Measurements from ENCODE around the gene ANTXR1. TPM values are rescaled to one million over a fixed set of nuclear protein-coding genes. Genes with fewer than 3 reads are reported as not detected.

The ANTXR1 gene
- total RNA-seq, 1 experiment from 2014 or later, result 48.3 TPM

GRCh38 chr2:69043736-69044400 is 30.9 kb downstream of the ANTXR1 start:
- Histone ChIP-seq H3K9me2 (ENCODE audit: insufficient read depth) (no peaks in the 10 kb centered on the region), H3K79me2 (ENCODE audit: low read depth) (no peaks in the 10 kb centered on the region), H3K4me1 (replicated peaks; ENCODE audit: insufficient read depth) (peaks cover 15% of the 10 kb centered on the region), H3K9me3 (ENCODE audit: insufficient read depth, low read depth) (no peaks in the 10 kb centered on the region), H2AFZ (no peak overlapping the region), H3K27ac (no peak overlapping the region), H4K20me1 (ENCODE audit: insufficient read depth) (no peaks in the 10 kb centered on the region), H3K36me3 (ENCODE audit: low read depth) (no peaks in the 10 kb centered on the region), H3F3A (ENCODE audit: insufficient read depth, low read depth) (no peaks in the 10 kb centered on the region; the same call in 1 of the 2 replicates), H3K4me2 (no peak overlapping the region), H3K4me3 (no peak overlapping the region), H3K27me3 (ENCODE audit: insufficient read depth, low read depth) (no peaks in the 10 kb centered on the region)
- ChIA-PET POLR2A (ENCODE audit: unreplicated experiment) (interaction anchor here (0.5 to 0.7 kb wide), 2 partner anchors 21 to 123 kb away, joined by 4 to 5 read pairs; no protein-coding TSS in a partner anchor), CTCF (no interaction called here)
- intact Hi-C loops (cut with micrococcal nuclease; ENCODE audit: unreplicated experiment), result no loop called here
- DNase-seq, result peak in 1 of 2 experiments; percentile 59
- BruUV-seq (replicated peaks), result no TSS peak
- TF ChIP-seq, protein P1, sequence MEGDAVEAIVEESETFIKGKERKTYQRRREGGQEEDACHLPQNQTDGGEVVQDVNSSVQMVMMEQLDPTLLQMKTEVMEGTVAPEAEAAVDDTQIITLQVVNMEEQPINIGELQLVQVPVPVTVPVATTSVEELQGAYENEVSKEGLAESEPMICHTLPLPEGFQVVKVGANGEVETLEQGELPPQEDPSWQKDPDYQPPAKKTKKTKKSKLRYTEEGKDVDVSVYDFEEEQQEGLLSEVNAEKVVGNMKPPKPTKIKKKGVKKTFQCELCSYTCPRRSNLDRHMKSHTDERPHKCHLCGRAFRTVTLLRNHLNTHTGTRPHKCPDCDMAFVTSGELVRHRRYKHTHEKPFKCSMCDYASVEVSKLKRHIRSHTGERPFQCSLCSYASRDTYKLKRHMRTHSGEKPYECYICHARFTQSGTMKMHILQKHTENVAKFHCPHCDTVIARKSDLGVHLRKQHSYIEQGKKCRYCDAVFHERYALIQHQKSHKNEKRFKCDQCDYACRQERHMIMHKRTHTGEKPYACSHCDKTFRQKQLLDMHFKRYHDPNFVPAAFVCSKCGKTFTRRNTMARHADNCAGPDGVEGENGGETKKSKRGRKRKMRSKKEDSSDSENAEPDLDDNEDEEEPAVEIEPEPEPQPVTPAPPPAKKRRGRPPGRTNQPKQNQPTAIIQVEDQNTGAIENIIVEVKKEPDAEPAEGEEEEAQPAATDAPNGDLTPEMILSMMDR (conservative IDR thresholded peaks at IDR 0.05), result no peak
- no peak for TF ChIP-seq EZH2 (IDR thresholded peaks at IDR 0.05; ENCODE audit: low read depth)

DNA sequence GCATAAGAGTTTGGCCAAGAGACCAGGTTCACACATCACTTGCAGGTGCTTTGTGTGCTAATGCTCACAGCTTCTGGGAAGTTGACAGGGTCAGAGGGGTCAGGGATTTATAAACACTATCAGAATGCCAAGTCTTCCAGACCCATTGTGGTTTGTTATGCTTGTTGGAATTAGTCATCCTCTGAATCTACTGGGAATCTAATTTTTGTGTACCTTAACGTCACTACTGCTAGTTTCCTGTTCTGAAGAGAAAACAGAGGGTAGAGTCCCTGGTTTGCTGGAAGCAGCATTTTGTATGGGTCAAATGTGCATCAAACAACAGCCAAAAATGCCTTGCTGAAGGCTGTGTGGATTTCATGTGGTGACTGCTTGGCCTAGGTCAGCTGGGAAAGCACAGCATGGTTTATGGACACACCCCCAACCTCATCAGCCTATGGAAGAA is 33.3 kb downstream of the ANTXR1 start:
- Histone ChIP-seq H3K79me2 (ENCODE audit: low read depth) (no peaks in the 10 kb centered on the region), H4K20me1 (ENCODE audit: insufficient read depth) (no peaks in the 10 kb centered on the region), H2AFZ (no peak overlapping the region), H3K4me1 (replicated peaks; ENCODE audit: insufficient read depth) (peaks cover 15% of the 10 kb centered on the region), H3K4me2 (peak overlapping the region; percentile 17), H3K9me3 (ENCODE audit: insufficient read depth, low read depth) (no peaks in the 10 kb centered on the region), H3K9me2 (ENCODE audit: insufficient read depth) (no peaks in the 10 kb centered on the region; the same call in 1 of the 2 replicates), H3K27me3 (ENCODE audit: insufficient read depth, low read depth) (no peaks in the 10 kb centered on the region), H3K36me3 (ENCODE audit: low read depth) (no peaks in the 10 kb centered on the region), H3K4me3 (no peak overlapping the region), H3F3A (ENCODE audit: insufficient read depth, low read depth) (peaks cover 3% of the 10 kb centered on the region; the same call in 1 of the 2 replicates), H3K27ac (peak overlapping the region; percentile 20)
- intact Hi-C loops (cut with micrococcal nuclease; ENCODE audit: unreplicated experiment), result no loop called here
- ChIA-PET CTCF (no interaction called here), POLR2A (ENCODE audit: unreplicated experiment) (interaction anchor here (0.6 kb wide), 1 partner anchor 97 kb away, joined by 6 read pairs; no protein-coding TSS in a partner anchor)
- BruUV-seq (replicated peaks), result no TSS peak
- no peak for TF ChIP-seq EZH2 (IDR thresholded peaks at IDR 0.05; ENCODE audit: low read depth)
- TF ChIP-seq, protein P1 (conservative IDR thresholded peaks at IDR 0.05), result no peak
- peak; percentile 33 to 81 for DNase-seq

DNA sequence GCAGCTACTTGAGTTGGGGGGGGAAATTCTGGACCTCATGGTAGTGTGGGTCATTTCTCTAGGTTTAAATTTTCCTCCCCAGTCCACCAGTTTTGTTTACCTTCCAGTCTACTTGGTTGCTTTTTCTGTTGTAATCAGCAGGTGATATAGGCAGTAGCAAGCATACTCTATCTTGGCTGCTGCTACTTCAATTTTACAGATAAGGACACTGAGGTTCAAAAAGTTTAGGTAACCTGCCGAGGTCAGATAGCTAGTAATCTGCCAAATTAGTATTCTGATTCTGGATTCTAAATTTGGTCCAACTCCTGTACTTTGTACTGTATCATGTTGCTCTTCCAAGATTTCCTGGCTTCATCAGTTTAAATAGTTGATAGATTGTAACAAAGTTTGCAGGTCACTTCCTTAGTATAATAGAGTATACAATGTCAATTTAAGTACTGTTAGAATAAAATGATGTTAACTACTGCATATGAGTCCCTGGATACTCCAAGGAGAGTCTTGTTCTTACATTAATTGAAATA is 34.7 kb downstream of the ANTXR1 start:
- Histone ChIP-seq H3K79me2 (ENCODE audit: low read depth) (no peaks in the 10 kb centered on the region), H3K27ac (no peak overlapping the region), H3K9me3 (ENCODE audit: insufficient read depth, low read depth) (no peaks in the 10 kb centered on the region), H3F3A (ENCODE audit: insufficient read depth, low read depth) (peaks cover 3% of the 10 kb centered on the region; the same call in 1 of the 2 replicates), H2AFZ (no peak overlapping the region), H3K4me3 (no peak overlapping the region), H3K4me1 (replicated peaks; ENCODE audit: insufficient read depth) (peaks cover 15% of the 10 kb centered on the region), H3K27me3 (ENCODE audit: insufficient read depth, low read depth) (no peaks in the 10 kb centered on the region), H4K20me1 (ENCODE audit: insufficient read depth) (no peaks in the 10 kb centered on the region), H3K36me3 (ENCODE audit: low read depth) (no peaks in the 10 kb centered on the region), H3K4me2 (no peak overlapping the region), H3K9me2 (ENCODE audit: insufficient read depth) (no peaks in the 10 kb centered on the region; the same call in 1 of the 2 replicates)
- no peak for TF ChIP-seq EZH2 (IDR thresholded peaks at IDR 0.05; ENCODE audit: low read depth)
- TF ChIP-seq, protein P1 (conservative IDR thresholded peaks at IDR 0.05), result no peak
- no peak for DNase-seq
- no TSS peak for BruUV-seq (replicated peaks)
- ChIA-PET POLR2A (ENCODE audit: unreplicated experiment) (no interaction called here), CTCF (no interaction called here)
- intact Hi-C loops (cut with micrococcal nuclease; ENCODE audit: unreplicated experiment), result no loop called here
